ENCODE results near the gene CHKA.

DNA sequence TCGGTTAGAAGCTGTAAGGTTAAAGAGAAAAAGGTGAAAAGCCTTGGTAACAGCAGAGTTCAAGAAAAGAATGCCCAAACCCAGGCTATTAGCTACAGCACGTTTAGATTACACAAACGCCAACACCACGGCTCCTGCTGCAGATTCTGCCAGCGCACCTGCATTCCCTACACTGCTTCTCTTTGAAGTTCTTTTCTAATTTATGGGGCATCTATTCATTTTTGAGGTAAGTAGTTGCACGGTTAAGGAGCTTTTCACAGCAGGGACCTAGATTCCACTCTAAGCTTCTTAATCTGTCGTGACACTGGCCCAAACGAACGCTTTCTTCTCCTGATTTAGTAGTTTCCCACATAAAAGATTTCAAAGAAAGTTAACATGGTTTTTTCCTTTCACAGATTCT is 38.0 kb upstream of the CHKA start:
- TF ChIP-seq CTCF (conservative IDR thresholded peaks at IDR 0.05; ENCODE audit: low read depth in 2 of 2) = no peak
- TF ChIP-seq POLR2AphosphoS5 (IDR thresholded peaks at IDR 0.05; ENCODE audit: low read depth) = no peak
- TF ChIP-seq EZH2 (IDR thresholded peaks at IDR 0.05; ENCODE audit: low read depth, unreplicated experiment) = no peak
- TF ChIP-seq EZH2phosphoT487 (IDR thresholded peaks at IDR 0.05; ENCODE audit: unreplicated experiment) = no peak
- TF ChIP-seq, protein P1, sequence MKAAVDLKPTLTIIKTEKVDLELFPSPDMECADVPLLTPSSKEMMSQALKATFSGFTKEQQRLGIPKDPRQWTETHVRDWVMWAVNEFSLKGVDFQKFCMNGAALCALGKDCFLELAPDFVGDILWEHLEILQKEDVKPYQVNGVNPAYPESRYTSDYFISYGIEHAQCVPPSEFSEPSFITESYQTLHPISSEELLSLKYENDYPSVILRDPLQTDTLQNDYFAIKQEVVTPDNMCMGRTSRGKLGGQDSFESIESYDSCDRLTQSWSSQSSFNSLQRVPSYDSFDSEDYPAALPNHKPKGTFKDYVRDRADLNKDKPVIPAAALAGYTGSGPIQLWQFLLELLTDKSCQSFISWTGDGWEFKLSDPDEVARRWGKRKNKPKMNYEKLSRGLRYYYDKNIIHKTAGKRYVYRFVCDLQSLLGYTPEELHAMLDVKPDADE (IDR thresholded peaks at IDR 0.05) = no peak
- TF ChIP-seq STAT1 (IDR thresholded peaks at IDR 0.05; ENCODE audit: unreplicated experiment) = no peak
- no peak for TF ChIP-seq NANOG (IDR thresholded peaks at IDR 0.05; ENCODE audit: borderline replicate concordance)
- TF ChIP-seq REST (IDR thresholded peaks at IDR 0.05; ENCODE audit: unreplicated experiment) = no peak
